ENCODE results near the gene CMPK1.

Gene CMPK1

DNA sequence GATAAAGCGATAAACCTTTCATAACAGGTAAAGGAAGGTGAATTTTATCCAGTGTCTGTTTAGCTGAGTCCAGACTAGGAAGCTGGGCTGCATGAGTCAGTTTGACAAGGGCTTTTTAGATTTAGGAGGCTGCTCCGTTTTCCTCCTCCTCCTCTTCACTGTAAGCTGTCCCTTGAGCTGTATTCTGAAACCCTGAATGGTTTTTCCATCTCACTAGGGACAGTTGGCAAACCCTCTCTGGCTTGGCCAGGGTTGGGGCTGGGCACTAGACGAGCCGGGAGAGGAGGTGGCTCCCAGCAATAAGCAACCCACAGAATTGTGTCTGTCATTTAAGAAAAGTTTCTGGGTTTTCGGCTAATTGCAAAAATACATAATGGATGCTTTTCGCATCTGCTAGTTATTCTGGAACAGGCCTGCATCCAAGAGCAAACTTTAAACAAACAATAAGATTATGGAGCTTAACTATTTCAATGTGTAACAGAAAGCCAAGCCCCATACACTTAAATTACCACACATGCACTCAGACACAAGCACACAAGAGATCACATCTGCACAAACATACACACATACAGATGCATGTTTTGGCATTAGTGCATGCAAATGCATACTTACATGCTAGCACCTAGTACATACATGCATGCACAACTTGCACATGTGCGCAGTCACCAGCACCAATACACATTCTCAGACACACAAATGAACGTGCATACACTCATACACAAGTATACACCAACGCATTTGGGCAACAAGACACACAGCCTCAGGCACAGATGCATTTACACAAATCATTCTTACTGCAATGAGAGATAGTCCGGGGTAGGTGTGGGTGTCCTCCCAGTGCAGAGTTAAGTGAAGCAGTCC, 54.7 kb downstream of the CMPK1 start:
- H3K36me3 ChIP-seq = no peaks in the 10 kb centered on the region
- no peak for DNase-seq
- no peaks in the 10 kb centered on the region for H3K9me3 ChIP-seq
- no peak overlapping the region for H3K4me3 ChIP-seq
- H3K27me3 ChIP-seq = no peaks in the 10 kb centered on the region
- TF ChIP-seq, protein P1, sequence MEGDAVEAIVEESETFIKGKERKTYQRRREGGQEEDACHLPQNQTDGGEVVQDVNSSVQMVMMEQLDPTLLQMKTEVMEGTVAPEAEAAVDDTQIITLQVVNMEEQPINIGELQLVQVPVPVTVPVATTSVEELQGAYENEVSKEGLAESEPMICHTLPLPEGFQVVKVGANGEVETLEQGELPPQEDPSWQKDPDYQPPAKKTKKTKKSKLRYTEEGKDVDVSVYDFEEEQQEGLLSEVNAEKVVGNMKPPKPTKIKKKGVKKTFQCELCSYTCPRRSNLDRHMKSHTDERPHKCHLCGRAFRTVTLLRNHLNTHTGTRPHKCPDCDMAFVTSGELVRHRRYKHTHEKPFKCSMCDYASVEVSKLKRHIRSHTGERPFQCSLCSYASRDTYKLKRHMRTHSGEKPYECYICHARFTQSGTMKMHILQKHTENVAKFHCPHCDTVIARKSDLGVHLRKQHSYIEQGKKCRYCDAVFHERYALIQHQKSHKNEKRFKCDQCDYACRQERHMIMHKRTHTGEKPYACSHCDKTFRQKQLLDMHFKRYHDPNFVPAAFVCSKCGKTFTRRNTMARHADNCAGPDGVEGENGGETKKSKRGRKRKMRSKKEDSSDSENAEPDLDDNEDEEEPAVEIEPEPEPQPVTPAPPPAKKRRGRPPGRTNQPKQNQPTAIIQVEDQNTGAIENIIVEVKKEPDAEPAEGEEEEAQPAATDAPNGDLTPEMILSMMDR (IDR thresholded peaks at IDR 0.05) = no peak
- intact Hi-C loops (cut with DNase I; ENCODE audit: low total_unique reads) = loop anchor here (5.0 kb wide), 1 partner anchor 324 kb away; no protein-coding TSS in a partner anchor
- peaks cover 0 to 8% (median 3%) of the 10 kb centered on the region in 4 donors for H3K4me1 ChIP-seq
- H3K27ac ChIP-seq = no peak overlapping the region

DNA sequence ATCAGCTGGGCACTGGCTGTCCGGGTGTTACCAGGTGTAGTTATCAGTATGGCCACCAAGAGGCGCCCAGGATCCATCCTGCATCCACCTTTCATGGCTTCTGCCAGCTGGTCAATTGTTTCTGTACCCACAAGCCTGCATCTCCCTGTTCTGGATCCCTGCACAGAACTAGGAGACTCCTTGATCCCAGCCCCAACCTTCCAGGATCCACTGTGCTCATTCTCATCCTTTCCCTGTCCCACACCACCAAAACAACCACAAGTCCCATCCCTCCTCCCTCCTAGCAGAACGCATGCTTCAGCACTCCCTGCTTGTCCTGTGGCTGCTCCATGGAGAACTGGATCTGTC, 55.3 kb downstream of the CMPK1 start:
- Histone ChIP-seq H3K27ac (no peak overlapping the region), H3K36me3 (no peaks in the 10 kb centered on the region), H3K9me3 (no peaks in the 10 kb centered on the region), H3K27me3 (no peaks in the 10 kb centered on the region), H3K4me3 (no peak overlapping the region), H3K4me1 (peaks cover 0 to 8% (median 3%) of the 10 kb centered on the region in 4 donors)
- peak; percentile 52 to 76 for DNase-seq
- TF ChIP-seq, protein P1 (IDR thresholded peaks at IDR 0.05) = peak; percentile 66 to 80
- intact Hi-C loops (cut with DNase I; ENCODE audit: low total_unique reads) = loop anchor here (5.0 kb wide), 1 partner anchor 323 kb away; no protein-coding TSS in a partner anchor

DNA sequence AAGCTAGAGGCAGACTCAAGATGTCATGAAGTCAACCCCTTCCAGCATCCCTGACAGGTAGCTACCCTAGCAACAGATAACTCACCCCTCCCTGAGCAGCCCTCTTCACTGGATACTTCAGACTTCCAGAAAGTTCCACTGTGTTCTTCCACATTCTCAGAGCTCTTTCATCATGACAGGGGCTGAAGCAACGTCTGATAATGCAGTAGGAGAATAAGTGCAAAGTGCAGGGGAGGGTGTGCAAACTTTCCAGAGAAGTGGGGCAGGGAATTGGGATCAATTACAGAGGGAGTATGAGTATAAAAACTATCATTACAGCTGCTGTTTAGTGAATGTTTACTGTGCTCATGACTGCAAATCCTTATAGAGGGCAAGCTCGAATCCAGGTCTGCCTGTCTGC, 56.1 kb downstream of the CMPK1 start:
- Histone ChIP-seq H3K27ac (no peak overlapping the region), H3K27me3 (peaks cover 0 to 3% of the 10 kb centered on the region in 2 donors), H3K36me3 (no peaks in the 10 kb centered on the region), H3K9me3 (no peaks in the 10 kb centered on the region), H3K4me1 (peaks cover 0 to 8% (median 3%) of the 10 kb centered on the region in 4 donors), H3K4me3 (no peak overlapping the region)
- TF ChIP-seq, protein P1 (IDR thresholded peaks at IDR 0.05) = no peak
- no peak for DNase-seq
- intact Hi-C loops (cut with DNase I; ENCODE audit: low total_unique reads) = loop anchor here (5.0 kb wide), 1 partner anchor 323 kb away; no protein-coding TSS in a partner anchor

DNA sequence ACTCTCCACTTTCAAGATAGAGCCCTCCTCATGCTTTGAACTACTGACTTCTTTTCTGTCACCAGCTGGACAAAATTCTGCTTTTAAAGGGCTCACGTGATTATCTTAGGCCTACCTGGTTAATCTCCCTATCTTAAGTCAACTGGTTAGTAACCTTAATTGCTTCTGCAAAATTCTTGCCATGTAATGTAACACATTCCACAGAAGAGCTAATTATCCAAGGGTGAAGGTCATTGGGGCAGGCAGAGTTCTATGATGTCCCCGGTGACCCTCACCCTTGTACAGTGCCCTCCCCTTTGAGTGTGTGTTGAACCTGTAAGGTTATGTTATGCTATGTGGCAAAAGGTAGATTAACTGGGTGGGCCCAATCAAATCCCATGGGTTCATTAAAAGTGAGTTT, 57.3 kb downstream of the CMPK1 start:
- H3K4me3 ChIP-seq = no peak overlapping the region
- peaks cover 0 to 3% of the 10 kb centered on the region in 2 donors for H3K27me3 ChIP-seq
- H3K9me3 ChIP-seq = no peaks in the 10 kb centered on the region
- DNase-seq = no peak
- H3K27ac ChIP-seq = no peak overlapping the region
- intact Hi-C loops (cut with DNase I; ENCODE audit: low total_unique reads) = no loop called here
- H3K4me1 ChIP-seq = peaks cover 0 to 8% (median 3%) of the 10 kb centered on the region in 4 donors
- TF ChIP-seq, protein P1 (IDR thresholded peaks at IDR 0.05) = no peak
- no peaks in the 10 kb centered on the region for H3K36me3 ChIP-seq

DNA sequence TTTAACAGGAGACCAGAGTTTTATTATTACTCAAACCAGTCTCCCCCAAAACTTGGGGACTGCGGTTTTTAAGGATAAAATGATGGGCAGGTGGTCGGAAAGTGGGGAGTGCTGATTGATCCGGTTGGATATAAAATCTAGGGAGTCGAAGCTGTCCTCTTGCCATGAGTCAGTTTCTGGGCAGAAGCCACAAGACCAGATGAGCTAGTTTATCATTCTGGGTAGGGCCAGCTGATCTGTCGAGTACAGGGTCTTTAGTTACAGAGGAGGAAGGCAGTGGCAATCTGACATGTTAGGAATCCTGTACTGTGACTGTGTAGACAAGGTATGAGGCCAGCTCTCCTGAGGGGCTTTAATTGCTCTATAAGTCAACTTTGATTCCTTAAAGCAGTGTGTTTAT, 59.6 kb downstream of the CMPK1 start:
- Histone ChIP-seq H3K36me3 (no peaks in the 10 kb centered on the region), H3K4me3 (no peak overlapping the region), H3K27me3 (peaks cover 0 to 17% of the 10 kb centered on the region in 2 donors), H3K4me1 (peaks cover 0 to 6% (median 2%) of the 10 kb centered on the region in 4 donors), H3K27ac (no peak overlapping the region), H3K9me3 (no peaks in the 10 kb centered on the region)
- DNase-seq = no peak
- intact Hi-C loops (cut with DNase I; ENCODE audit: low total_unique reads) = no loop called here
- TF ChIP-seq, protein P1 (IDR thresholded peaks at IDR 0.05) = no peak
